ENCODE measurements around the gene SEMA6C.
A peak's percentile ranks its signal among the peaks of the same experiment; 100 is the strongest.
"Not testable (repeated sequence)": the region's sequence is repeated elsewhere in the genome, so short reads cannot be mapped to it uniquely, and the experiment has no call there.

Gene SEMA6C

GRCh38 chr1:151108331-151108730, 38.1 kb downstream of the SEMA6C start:
- in situ Hi-C loops (cut with HindIII; ENCODE audit: low pct_ligation_motif_present, low sequenced_read_pairs) = no loop called here
- Histone ChIP-seq H3K27ac (no peak overlapping the region), H3K27me3 (replicated peaks) (no peaks in the 10 kb centered on the region), H3K4me3 (ENCODE audit: low read depth, low read length) (no peak overlapping the region), H3K36me3 (replicated peaks) (no peaks in the 10 kb centered on the region)
- no peak for TF ChIP-seq CTCF (IDR thresholded peaks at IDR 0.05; ENCODE audit: low read depth, low read length, missing control alignments)
- no peak for DNase-seq

GRCh38 chr1:151106894-151107293, 39.5 kb downstream of the SEMA6C start:
- no peak overlapping the region for H3K4me3 ChIP-seq (ENCODE audit: low read depth, low read length)
- in situ Hi-C loops (cut with HindIII; ENCODE audit: low pct_ligation_motif_present, low sequenced_read_pairs) = no loop called here
- no peak overlapping the region for H3K27ac ChIP-seq
- no peak for TF ChIP-seq CTCF (IDR thresholded peaks at IDR 0.05; ENCODE audit: low read depth, low read length, missing control alignments)
- no peaks in the 10 kb centered on the region for H3K27me3 ChIP-seq (replicated peaks)
- no peaks in the 10 kb centered on the region for H3K36me3 ChIP-seq (replicated peaks)
- DNase-seq = peak; percentile 62

- Histone ChIP-seq H3K27ac (no peak overlapping the region), H3K36me3 (replicated peaks) (no peaks in the 10 kb centered on the region), H3K27me3 (replicated peaks) (no peaks in the 10 kb centered on the region), H3K4me3 (ENCODE audit: low read depth, low read length) (no peak overlapping the region)
- in situ Hi-C loops (cut with HindIII; ENCODE audit: low pct_ligation_motif_present, low sequenced_read_pairs) = no loop called here
- TF ChIP-seq CTCF (IDR thresholded peaks at IDR 0.05; ENCODE audit: low read depth, low read length, missing control alignments) = no peak
- DNase-seq = no peak
Measured at GRCh38 chr1:151104630-151105029, 41.8 kb downstream of the SEMA6C start.

DNA sequence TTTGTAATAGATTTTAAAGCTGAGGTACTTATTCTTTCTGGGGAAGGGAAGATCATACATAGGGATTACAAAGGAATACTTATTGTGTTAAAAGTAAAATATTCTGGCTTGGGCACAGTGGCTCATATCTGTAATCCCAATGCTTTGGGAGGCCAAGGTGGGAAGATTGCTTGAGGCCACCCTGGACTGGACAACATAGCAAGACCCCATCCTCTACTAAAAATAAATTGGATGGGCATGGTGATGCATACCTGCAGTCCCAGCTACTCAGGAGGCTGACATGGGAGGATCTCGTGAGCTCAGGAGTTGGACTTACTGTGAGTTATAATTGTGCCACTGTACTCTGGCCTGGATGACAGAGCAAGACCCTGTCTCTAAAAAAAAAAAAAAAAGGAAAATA, 48.3 kb downstream of the SEMA6C start:
- Histone ChIP-seq H3K27me3 (replicated peaks) (no peaks in the 10 kb centered on the region), H3K36me3 (replicated peaks) (no peaks in the 10 kb centered on the region), H3K4me3 (ENCODE audit: low read depth, low read length) (no peak overlapping the region), H3K27ac (no peak overlapping the region)
- DNase-seq = no peak
- no peak for TF ChIP-seq CTCF (IDR thresholded peaks at IDR 0.05; ENCODE audit: low read depth, low read length, missing control alignments)
- in situ Hi-C loops (cut with HindIII; ENCODE audit: low pct_ligation_motif_present, low sequenced_read_pairs) = no loop called here

DNA sequence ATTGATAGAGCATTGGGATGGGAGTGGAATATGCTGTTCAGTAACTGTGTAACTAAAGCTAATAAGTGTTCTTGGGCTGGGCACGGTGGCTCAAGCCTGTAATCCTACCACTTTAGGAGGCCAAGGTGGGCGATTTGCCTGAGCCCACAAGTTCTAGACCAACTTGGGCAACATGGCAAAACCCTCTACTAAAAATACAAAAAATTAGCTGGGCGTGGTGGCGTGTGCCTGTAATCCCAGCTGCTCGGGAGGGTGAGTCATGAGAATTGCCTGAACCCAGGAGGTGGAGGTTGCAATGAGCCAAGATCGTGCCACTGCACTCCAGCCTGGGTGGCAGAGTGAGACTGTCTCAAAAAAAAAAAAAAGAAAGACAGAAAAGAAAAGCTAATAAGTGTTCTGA, 49.0 kb downstream of the SEMA6C start:
- DNase-seq; H3K36me3 ChIP-seq (replicated peaks); in situ Hi-C loops (cut with HindIII; ENCODE audit: low pct_ligation_motif_present, low sequenced_read_pairs); H3K27me3 ChIP-seq (replicated peaks); H3K27ac ChIP-seq; H3K4me3 ChIP-seq (ENCODE audit: low read depth, low read length): not testable (repeated sequence)

- H3K27ac ChIP-seq = no peak overlapping the region
- no peak for TF ChIP-seq CTCF (IDR thresholded peaks at IDR 0.05; ENCODE audit: low read depth, low read length, missing control alignments)
- no peak for DNase-seq
- H3K36me3 ChIP-seq (replicated peaks) = no peaks in the 10 kb centered on the region
- no peaks in the 10 kb centered on the region for H3K27me3 ChIP-seq (replicated peaks)
- in situ Hi-C loops (cut with HindIII; ENCODE audit: low pct_ligation_motif_present, low sequenced_read_pairs) = no loop called here
- H3K4me3 ChIP-seq (ENCODE audit: low read depth, low read length) = no peak overlapping the region
Measured at GRCh38 chr1:151085953-151086559, 60.4 kb downstream of the SEMA6C start.
